ENCODE data around the gene RAX2. TPM values are rescaled to one million over a fixed set of nuclear protein-coding genes. Genes with fewer than 3 reads are reported as not detected.

The RAX2 gene
- total RNA-seq, 4 donors from 2014 or later = not detected

- TF ChIP-seq, protein P1, sequence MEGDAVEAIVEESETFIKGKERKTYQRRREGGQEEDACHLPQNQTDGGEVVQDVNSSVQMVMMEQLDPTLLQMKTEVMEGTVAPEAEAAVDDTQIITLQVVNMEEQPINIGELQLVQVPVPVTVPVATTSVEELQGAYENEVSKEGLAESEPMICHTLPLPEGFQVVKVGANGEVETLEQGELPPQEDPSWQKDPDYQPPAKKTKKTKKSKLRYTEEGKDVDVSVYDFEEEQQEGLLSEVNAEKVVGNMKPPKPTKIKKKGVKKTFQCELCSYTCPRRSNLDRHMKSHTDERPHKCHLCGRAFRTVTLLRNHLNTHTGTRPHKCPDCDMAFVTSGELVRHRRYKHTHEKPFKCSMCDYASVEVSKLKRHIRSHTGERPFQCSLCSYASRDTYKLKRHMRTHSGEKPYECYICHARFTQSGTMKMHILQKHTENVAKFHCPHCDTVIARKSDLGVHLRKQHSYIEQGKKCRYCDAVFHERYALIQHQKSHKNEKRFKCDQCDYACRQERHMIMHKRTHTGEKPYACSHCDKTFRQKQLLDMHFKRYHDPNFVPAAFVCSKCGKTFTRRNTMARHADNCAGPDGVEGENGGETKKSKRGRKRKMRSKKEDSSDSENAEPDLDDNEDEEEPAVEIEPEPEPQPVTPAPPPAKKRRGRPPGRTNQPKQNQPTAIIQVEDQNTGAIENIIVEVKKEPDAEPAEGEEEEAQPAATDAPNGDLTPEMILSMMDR (IDR thresholded peaks at IDR 0.05; ENCODE audit: low read depth) = no peak
Observed at GRCh38 chr19:3798137-3798536, 26.1 kb upstream of the RAX2 start.

GRCh38 chr19:3796358-3796757, 24.3 kb upstream of the RAX2 start:
- TF ChIP-seq, protein P1 (IDR thresholded peaks at IDR 0.05; ENCODE audit: low read depth) = no peak

DNA sequence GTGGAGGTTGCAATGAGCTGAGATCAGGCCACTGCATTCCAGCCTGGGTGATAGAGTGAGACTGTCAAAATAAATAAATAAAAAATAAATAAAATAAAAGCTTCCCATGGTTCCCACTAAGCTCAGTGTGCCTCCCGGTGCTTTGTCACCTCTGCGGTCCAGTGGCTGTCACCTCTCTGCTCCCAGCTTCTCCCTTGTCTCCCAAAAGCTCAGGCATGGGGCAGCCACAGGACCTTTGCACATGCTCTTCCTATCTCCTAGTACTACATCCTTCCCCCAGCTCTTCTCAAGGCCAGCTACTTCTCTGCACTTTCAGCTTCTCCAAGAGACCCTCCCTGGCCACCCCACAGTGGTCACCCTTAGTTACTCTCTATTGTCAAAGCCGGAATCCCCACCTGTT, 21.8 kb upstream of the RAX2 start:
- TF ChIP-seq, protein P1 (IDR thresholded peaks at IDR 0.05; ENCODE audit: low read depth) = no peak

GRCh38 chr19:3792114-3792513, 20.1 kb upstream of the RAX2 start:
- TF ChIP-seq, protein P1 (IDR thresholded peaks at IDR 0.05; ENCODE audit: low read depth) = no peak

- TF ChIP-seq, protein P1 (IDR thresholded peaks at IDR 0.05; ENCODE audit: low read depth) = no peak
Observed at GRCh38 chr19:3790941-3791340, 18.9 kb upstream of the RAX2 start.

DNA sequence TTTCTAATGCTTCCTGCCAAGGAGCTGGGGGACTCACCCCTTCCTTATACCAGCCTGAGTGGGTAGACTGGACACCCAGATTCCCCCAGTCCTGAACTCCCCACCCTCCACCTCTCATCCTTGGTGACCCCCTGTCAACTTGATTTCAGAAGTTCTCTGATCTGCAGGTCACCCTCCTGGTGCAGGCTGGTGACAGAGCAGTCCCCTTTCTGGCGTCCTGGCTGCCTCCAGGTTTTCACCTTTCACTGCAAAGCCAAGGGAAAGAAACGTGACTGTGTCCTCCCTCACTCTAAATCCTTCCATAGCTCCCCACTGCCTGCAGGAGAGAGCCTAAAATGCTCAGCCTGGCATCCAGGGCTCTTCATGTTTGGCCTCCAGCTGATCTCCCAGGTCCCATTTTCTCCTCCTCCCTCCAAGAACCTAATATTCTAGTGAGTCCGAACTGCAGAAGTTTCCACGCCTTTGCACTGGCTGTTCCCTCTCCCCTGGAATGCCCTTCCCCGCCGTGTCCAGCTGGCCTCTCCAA, 18.2 kb upstream of the RAX2 start:
- TF ChIP-seq, protein P1 (IDR thresholded peaks at IDR 0.05; ENCODE audit: low read depth) = no peak

DNA sequence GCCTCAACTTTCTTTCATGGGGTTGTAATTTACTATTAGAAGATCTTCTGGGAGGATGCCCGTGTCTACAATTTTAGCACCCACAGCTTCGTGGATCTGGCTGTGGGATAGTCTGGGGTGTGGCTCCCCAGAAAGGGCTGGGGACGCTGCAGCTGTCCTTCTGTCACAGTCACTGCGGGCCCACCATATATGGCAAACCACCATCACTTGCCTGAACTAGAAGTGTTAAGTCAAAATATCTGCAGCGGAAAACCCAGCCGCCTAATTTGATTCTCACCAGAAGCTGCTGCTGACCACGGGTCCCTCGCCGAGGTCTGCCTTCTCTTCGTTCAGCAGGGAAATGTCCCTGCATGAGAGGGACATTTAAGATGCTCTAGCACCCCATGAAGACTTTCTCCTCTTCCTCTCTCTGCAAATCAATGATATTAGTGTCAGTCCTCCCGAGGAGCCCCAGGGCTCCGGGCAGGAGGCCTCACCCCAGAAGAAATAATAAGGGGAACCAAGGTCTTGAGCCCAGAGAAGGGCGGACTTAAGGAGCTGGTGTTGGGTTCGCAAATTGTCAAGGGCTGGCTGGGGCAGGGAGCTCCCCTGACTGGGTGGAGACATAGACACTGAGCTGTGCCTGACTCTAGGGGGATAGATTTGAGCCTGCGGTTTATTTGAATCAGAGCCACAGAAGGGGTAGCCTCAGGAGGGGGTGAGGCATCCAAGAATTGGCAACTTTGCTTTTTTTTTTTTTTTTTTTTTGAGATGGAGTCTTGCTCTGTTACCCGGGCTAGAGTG, 17.2 kb upstream of the RAX2 start:
- TF ChIP-seq, protein P1 (IDR thresholded peaks at IDR 0.05; ENCODE audit: low read depth) = no peak
